T-helper 2 cell treated with Interferon-gamma antibody and Interleukin-4, amounts not matched to agents 5 μg/mL and 100 μg/mL, for 36 hours (primary cell): ENCODE results near the gene MYOCD.

ENCODE experiments used
- DNase-seq: peaks from one replicate; pipeline ENCODE4 v3.0.0; 2021; ENCODE audit warnings: low spot score
- H3K27ac Mint-ChIP-seq: one replicate; pipeline ENCODE4 v1.8.0; 2021; ENCODE audit warnings: mild to moderate bottlenecking, mixed read lengths
- H3K27me3 Mint-ChIP-seq: one replicate; pipeline ENCODE4 v1.8.0; 2021; ENCODE audit warnings: low read depth, mixed read lengths
- H3K36me3 Mint-ChIP-seq: one replicate; pipeline ENCODE4 v1.8.0; 2021; ENCODE audit warnings: low read depth, mixed read lengths
- H3K4me1 Mint-ChIP-seq: one replicate; pipeline ENCODE4 v1.8.0; 2021; ENCODE audit warnings: low read depth, mixed read lengths
- H3K4me3 Mint-ChIP-seq: one replicate; pipeline ENCODE4 v1.8.0; 2022; ENCODE audit warnings: mild to moderate bottlenecking, moderate library complexity, mixed read lengths
- H3K9me3 Mint-ChIP-seq: one replicate; pipeline ENCODE4 v1.8.0; 2021; ENCODE audit warnings: mixed read lengths

Gene MYOCD

GRCh38 chr17:12706070-12706469 lies 40.4 kb downstream of the MYOCD start:
- no peak overlapping the region for H3K4me3 Mint-ChIP-seq
- no peak overlapping the region for H3K27ac Mint-ChIP-seq
- no peak for DNase-seq
- H3K27me3 Mint-ChIP-seq, result no peaks in the 10 kb centered on the region
- H3K4me1 Mint-ChIP-seq, result no peaks in the 10 kb centered on the region
- H3K36me3 Mint-ChIP-seq, result no peaks in the 10 kb centered on the region
- H3K9me3 Mint-ChIP-seq, result peaks cover 9% of the 10 kb centered on the region

GRCh38 chr17:12709063-12709462 lies 43.4 kb downstream of the MYOCD start:
- Mint-ChIP-seq H3K36me3 (no peaks in the 10 kb centered on the region), H3K4me3 (no peak overlapping the region), H3K4me1 (no peaks in the 10 kb centered on the region), H3K9me3 (peaks cover 9% of the 10 kb centered on the region), H3K27ac (no peak overlapping the region), H3K27me3 (no peaks in the 10 kb centered on the region)
- DNase-seq, result no peak

GRCh38 chr17:12712415-12712814 lies 46.7 kb downstream of the MYOCD start:
- peaks cover 14% of the 10 kb centered on the region for H3K9me3 Mint-ChIP-seq
- H3K27ac Mint-ChIP-seq, result no peak overlapping the region
- no peaks in the 10 kb centered on the region for H3K27me3 Mint-ChIP-seq
- DNase-seq, result no peak
- H3K4me1 Mint-ChIP-seq, result no peaks in the 10 kb centered on the region
- no peak overlapping the region for H3K4me3 Mint-ChIP-seq
- H3K36me3 Mint-ChIP-seq, result no peaks in the 10 kb centered on the region

GRCh38 chr17:12712941-12713340 lies 47.3 kb downstream of the MYOCD start:
- no peak for DNase-seq
- no peak overlapping the region for H3K27ac Mint-ChIP-seq
- H3K36me3 Mint-ChIP-seq, result no peaks in the 10 kb centered on the region
- H3K27me3 Mint-ChIP-seq, result no peaks in the 10 kb centered on the region
- no peaks in the 10 kb centered on the region for H3K4me1 Mint-ChIP-seq
- peaks cover 16% of the 10 kb centered on the region for H3K9me3 Mint-ChIP-seq
- H3K4me3 Mint-ChIP-seq, result no peak overlapping the region

- Mint-ChIP-seq H3K4me3 (no peak overlapping the region), H3K36me3 (no peaks in the 10 kb centered on the region), H3K27me3 (no peaks in the 10 kb centered on the region), H3K4me1 (no peaks in the 10 kb centered on the region), H3K27ac (no peak overlapping the region), H3K9me3 (peaks cover 28% of the 10 kb centered on the region)
- no peak for DNase-seq
Measured at GRCh38 chr17:12719948-12720347, 54.3 kb downstream of the MYOCD start.

GRCh38 chr17:12721581-12721980 lies 55.9 kb downstream of the MYOCD start:
- Mint-ChIP-seq H3K36me3 (no peaks in the 10 kb centered on the region), H3K9me3 (peaks cover 21% of the 10 kb centered on the region), H3K4me1 (no peaks in the 10 kb centered on the region), H3K27me3 (no peaks in the 10 kb centered on the region), H3K4me3 (no peak overlapping the region), H3K27ac (no peak overlapping the region)
- DNase-seq, result no peak

- DNase-seq, result no peak
- Mint-ChIP-seq H3K9me3 (peaks cover 21% of the 10 kb centered on the region), H3K27ac (no peak overlapping the region), H3K36me3 (no peaks in the 10 kb centered on the region), H3K4me3 (no peak overlapping the region), H3K27me3 (no peaks in the 10 kb centered on the region), H3K4me1 (no peaks in the 10 kb centered on the region)
Measured at GRCh38 chr17:12722282-12722681, 56.6 kb downstream of the MYOCD start.

GRCh38 chr17:12726131-12726530 lies 60.4 kb downstream of the MYOCD start:
- H3K4me3 Mint-ChIP-seq, result no peak overlapping the region

GRCh38 chr17:12727076-12727760 lies 61.5 kb downstream of the MYOCD start:
- Mint-ChIP-seq H3K9me3 (peaks cover 16% of the 10 kb centered on the region), H3K27me3 (no peaks in the 10 kb centered on the region)
- DNase-seq, result no peak

More at GRCh38 chr17:12726131-12726530, 60.4 kb downstream of the MYOCD start:
- DNase-seq, result no peak
- Mint-ChIP-seq H3K9me3 (peaks cover 17% of the 10 kb centered on the region), H3K27ac (no peak overlapping the region), H3K27me3 (no peaks in the 10 kb centered on the region), H3K4me1 (no peaks in the 10 kb centered on the region), H3K36me3 (no peaks in the 10 kb centered on the region)

GRCh38 chr17:12727881-12728280 lies 62.2 kb downstream of the MYOCD start:
- Mint-ChIP-seq H3K27ac (no peak overlapping the region), H3K9me3 (peaks cover 20% of the 10 kb centered on the region), H3K4me1 (no peaks in the 10 kb centered on the region), H3K36me3 (no peaks in the 10 kb centered on the region), H3K4me3 (no peak overlapping the region), H3K27me3 (no peaks in the 10 kb centered on the region)
- no peak for DNase-seq

More at GRCh38 chr17:12727076-12727760, 61.5 kb downstream of the MYOCD start:
- Mint-ChIP-seq H3K4me3 (no peak overlapping the region), H3K4me1 (no peaks in the 10 kb centered on the region), H3K27ac (no peak overlapping the region), H3K36me3 (no peaks in the 10 kb centered on the region)

- no peak overlapping the region for H3K27ac Mint-ChIP-seq
- no peaks in the 10 kb centered on the region for H3K27me3 Mint-ChIP-seq
- no peak for DNase-seq
- H3K36me3 Mint-ChIP-seq, result no peaks in the 10 kb centered on the region
- H3K4me3 Mint-ChIP-seq, result no peak overlapping the region
- H3K9me3 Mint-ChIP-seq, result peaks cover 22% of the 10 kb centered on the region
- no peaks in the 10 kb centered on the region for H3K4me1 Mint-ChIP-seq
Measured at GRCh38 chr17:12729086-12729485, 63.4 kb downstream of the MYOCD start.

- no peaks in the 10 kb centered on the region for H3K36me3 Mint-ChIP-seq
- H3K27ac Mint-ChIP-seq, result no peak overlapping the region
- no peak overlapping the region for H3K4me3 Mint-ChIP-seq
- H3K9me3 Mint-ChIP-seq, result peaks cover 23% of the 10 kb centered on the region
- no peaks in the 10 kb centered on the region for H3K27me3 Mint-ChIP-seq
- no peaks in the 10 kb centered on the region for H3K4me1 Mint-ChIP-seq
- DNase-seq, result no peak
Measured at GRCh38 chr17:12730421-12730820, 64.7 kb downstream of the MYOCD start.

GRCh38 chr17:12730931-12731521 lies 65.3 kb downstream of the MYOCD start:
- no peaks in the 10 kb centered on the region for H3K4me1 Mint-ChIP-seq
- DNase-seq, result no peak
- H3K36me3 Mint-ChIP-seq, result no peaks in the 10 kb centered on the region

GRCh38 chr17:12731839-12732238 lies 66.1 kb downstream of the MYOCD start:
- Mint-ChIP-seq H3K9me3 (peaks cover 23% of the 10 kb centered on the region), H3K4me1 (no peaks in the 10 kb centered on the region), H3K4me3 (no peak overlapping the region), H3K27ac (no peak overlapping the region), H3K27me3 (no peaks in the 10 kb centered on the region), H3K36me3 (no peaks in the 10 kb centered on the region)
- DNase-seq, result no peak

More at GRCh38 chr17:12730931-12731521, 65.3 kb downstream of the MYOCD start:
- Mint-ChIP-seq H3K27ac (no peak overlapping the region), H3K27me3 (no peaks in the 10 kb centered on the region), H3K9me3 (peaks cover 23% of the 10 kb centered on the region), H3K4me3 (no peak overlapping the region)

- no peak for DNase-seq
- Mint-ChIP-seq H3K36me3 (no peaks in the 10 kb centered on the region), H3K4me3 (no peak overlapping the region), H3K27ac (no peak overlapping the region), H3K27me3 (no peaks in the 10 kb centered on the region), H3K4me1 (no peaks in the 10 kb centered on the region), H3K9me3 (peaks cover 23% of the 10 kb centered on the region)
Measured at GRCh38 chr17:12732366-12732765, 66.7 kb downstream of the MYOCD start.
